Measurements from ENCODE around the gene SPC25.

- TF ChIP-seq CTCF (IDR thresholded peaks at IDR 0.05) (no peak), POLR2AphosphoS5 (IDR thresholded peaks at IDR 0.05) (no peak)
Observed at GRCh38 chr2:168821577-168821976, 68.7 kb downstream of the SPC25 start.

Data from transverse colon (tissue), 4 donors.